ENCODE data around the gene DOCK11. TPM values are rescaled to one million over a fixed set of nuclear protein-coding genes. Genes with fewer than 3 reads are reported as not detected.

Gene DOCK11
- total and polyA plus RNA-seq, 2 donors (not counting 1 experiment from before 2014, with no cell fraction given): 31.0 to 83.5 TPM

DNA sequence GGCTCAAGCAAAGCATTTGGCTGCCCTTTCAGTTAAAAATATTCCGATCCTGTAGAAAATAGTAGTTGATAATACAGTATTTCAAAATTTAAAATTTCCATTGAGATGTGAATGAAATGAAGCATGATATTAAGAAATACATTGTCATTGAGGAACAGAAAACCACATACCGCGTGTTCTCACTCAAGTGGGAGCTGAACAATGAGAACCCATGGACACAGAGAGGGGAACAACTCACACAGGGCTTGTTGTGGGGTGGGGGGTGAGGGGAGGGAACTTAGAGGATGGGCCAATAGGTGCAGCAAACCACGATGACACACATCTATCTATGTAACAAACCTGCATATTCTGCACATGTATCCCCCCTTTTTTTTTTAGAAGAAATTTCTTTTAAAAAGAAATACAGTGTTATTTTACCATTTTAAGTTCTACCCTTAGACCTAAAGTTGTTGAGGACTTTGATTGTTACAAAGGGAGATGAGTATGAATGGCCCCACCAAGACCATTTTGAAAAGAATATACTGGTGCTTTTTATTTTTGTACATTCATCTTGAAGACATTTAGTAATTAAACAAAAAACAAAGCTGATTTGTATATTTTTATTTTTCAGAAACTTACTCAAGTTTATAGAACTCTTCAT is 179.8 kb downstream of the DOCK11 start:
- intact Hi-C loops (cut with micrococcal nuclease): no loop called here
- no peak for DNase-seq
- no peaks in the 10 kb centered on the region for H3K27me3 Mint-ChIP-seq
- Histone ChIP-seq H3K4me3 (ENCODE audit: control extremely low read depth in 1 of 5, extremely low read depth in 1 of 5, insufficient read depth in 1 of 5, low read depth in 2 of 5, low read length in 4 of 5) (no peak overlapping the region), H3K79me2 (ENCODE audit: control insufficient read depth, insufficient read depth, low read length) (no peaks in the 10 kb centered on the region), H3K9ac (ENCODE audit: low read length) (no peak overlapping the region), H3K4me1 (ENCODE audit: control insufficient read depth in 2 of 2, insufficient read depth in 2 of 2, low read length in 2 of 2) (no peaks in the 10 kb centered on the region), H4K20me1 (ENCODE audit: control insufficient read depth, insufficient read depth, low read length, poor library complexity, severe bottlenecking) (no peaks in the 10 kb centered on the region), H2AFZ (ENCODE audit: insufficient read depth, low read depth, low read length, poor library complexity, severe bottlenecking) (no peak overlapping the region), H3K9me3 (ENCODE audit: control extremely low read depth in 1 of 3, control insufficient read depth in 2 of 3, insufficient read depth in 1 of 3, low read length in 2 of 3) (no peaks in the 10 kb centered on the region), H3K4me2 (replicated peaks; ENCODE audit: low read depth, low read length, poor library complexity, severe bottlenecking) (no peak overlapping the region), H3K27me3 (replicated peaks in 1 of 4; ENCODE audit: control extremely low read depth in 1 of 4, control insufficient read depth in 3 of 4, insufficient read depth in 4 of 4, low read length in 3 of 4) (no peaks in the 10 kb centered on the region), H3K27ac (ENCODE audit: low read length in 2 of 2) (no peak overlapping the region), H3K36me3 (replicated peaks in 1 of 2; ENCODE audit: control extremely low read depth in 1 of 2, control insufficient read depth in 1 of 2, extremely low read depth in 1 of 2, insufficient read depth in 2 of 2, low read length in 1 of 2) (peaks cover 0 to 53% of the 10 kb centered on the region in 2 experiments)
- no CpG with 5 or more reads among the region's 4 CpGs for WGBS (ENCODE audit: insufficient coverage)
- no peaks in the 10 kb centered on the region for H3K9me3 Mint-ChIP-seq (ENCODE audit: insufficient read depth)
- H3K4me3 Mint-ChIP-seq: no peak overlapping the region
- no peak overlapping the region for H3K27ac Mint-ChIP-seq
- no peak for TF ChIP-seq EZH2 (IDR thresholded peaks at IDR 0.05; ENCODE audit: borderline replicate concordance, insufficient read depth, low read depth, low read length, poor library complexity, severe bottlenecking)
- TF ChIP-seq, protein P1, sequence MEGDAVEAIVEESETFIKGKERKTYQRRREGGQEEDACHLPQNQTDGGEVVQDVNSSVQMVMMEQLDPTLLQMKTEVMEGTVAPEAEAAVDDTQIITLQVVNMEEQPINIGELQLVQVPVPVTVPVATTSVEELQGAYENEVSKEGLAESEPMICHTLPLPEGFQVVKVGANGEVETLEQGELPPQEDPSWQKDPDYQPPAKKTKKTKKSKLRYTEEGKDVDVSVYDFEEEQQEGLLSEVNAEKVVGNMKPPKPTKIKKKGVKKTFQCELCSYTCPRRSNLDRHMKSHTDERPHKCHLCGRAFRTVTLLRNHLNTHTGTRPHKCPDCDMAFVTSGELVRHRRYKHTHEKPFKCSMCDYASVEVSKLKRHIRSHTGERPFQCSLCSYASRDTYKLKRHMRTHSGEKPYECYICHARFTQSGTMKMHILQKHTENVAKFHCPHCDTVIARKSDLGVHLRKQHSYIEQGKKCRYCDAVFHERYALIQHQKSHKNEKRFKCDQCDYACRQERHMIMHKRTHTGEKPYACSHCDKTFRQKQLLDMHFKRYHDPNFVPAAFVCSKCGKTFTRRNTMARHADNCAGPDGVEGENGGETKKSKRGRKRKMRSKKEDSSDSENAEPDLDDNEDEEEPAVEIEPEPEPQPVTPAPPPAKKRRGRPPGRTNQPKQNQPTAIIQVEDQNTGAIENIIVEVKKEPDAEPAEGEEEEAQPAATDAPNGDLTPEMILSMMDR (IDR thresholded peaks at IDR 0.05): no peak
- ATAC-seq (ENCODE audit: low read depth): no peak
- ChIA-PET CTCF (interaction anchor here (0.5 to 1.5 kb wide), 2 partner anchors 74 to 132 kb away, joined by 3 to 4 read pairs; no protein-coding TSS in a partner anchor), POLR2A (no interaction called here)
- no peaks in the 10 kb centered on the region for H3K4me1 Mint-ChIP-seq

DNA sequence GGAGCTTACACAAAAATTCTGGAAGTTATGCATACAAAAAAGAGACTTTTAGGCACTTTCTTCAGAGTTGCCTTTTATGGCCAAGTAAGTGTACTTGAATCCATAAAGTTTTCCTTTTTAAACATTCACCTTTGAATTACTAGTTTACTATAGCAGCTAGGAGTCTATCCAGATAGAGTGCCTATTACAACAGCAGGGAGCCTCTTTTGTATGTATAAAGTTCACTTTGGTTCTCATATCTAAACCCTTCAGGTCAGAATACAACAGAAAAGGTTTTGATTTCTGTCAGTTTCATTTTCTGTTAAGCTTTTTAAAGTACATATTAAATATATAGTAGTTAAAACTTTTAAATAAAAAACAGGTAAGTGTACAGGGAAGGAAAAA is 180.3 kb downstream of the DOCK11 start:
- Histone ChIP-seq H3K4me2 (replicated peaks; ENCODE audit: low read depth, low read length, poor library complexity, severe bottlenecking) (no peak overlapping the region), H3K4me3 (ENCODE audit: control extremely low read depth in 1 of 5, extremely low read depth in 1 of 5, insufficient read depth in 1 of 5, low read depth in 2 of 5, low read length in 4 of 5) (no peak overlapping the region), H3K9me3 (ENCODE audit: control extremely low read depth in 1 of 3, control insufficient read depth in 2 of 3, insufficient read depth in 1 of 3, low read length in 2 of 3) (no peaks in the 10 kb centered on the region), H3K79me2 (ENCODE audit: control insufficient read depth, insufficient read depth, low read length) (no peaks in the 10 kb centered on the region), H2AFZ (ENCODE audit: insufficient read depth, low read depth, low read length, poor library complexity, severe bottlenecking) (no peak overlapping the region), H3K4me1 (ENCODE audit: control insufficient read depth in 2 of 2, insufficient read depth in 2 of 2, low read length in 2 of 2) (no peaks in the 10 kb centered on the region), H3K27me3 (replicated peaks in 1 of 4; ENCODE audit: control extremely low read depth in 1 of 4, control insufficient read depth in 3 of 4, insufficient read depth in 4 of 4, low read length in 3 of 4) (no peaks in the 10 kb centered on the region), H3K27ac (ENCODE audit: low read length in 2 of 2) (no peak overlapping the region), H3K9ac (ENCODE audit: low read length) (no peak overlapping the region), H3K36me3 (replicated peaks in 1 of 2; ENCODE audit: control extremely low read depth in 1 of 2, control insufficient read depth in 1 of 2, extremely low read depth in 1 of 2, insufficient read depth in 2 of 2, low read length in 1 of 2) (peaks cover 0 to 50% of the 10 kb centered on the region in 2 experiments), H4K20me1 (ENCODE audit: control insufficient read depth, insufficient read depth, low read length, poor library complexity, severe bottlenecking) (no peaks in the 10 kb centered on the region)
- no peaks in the 10 kb centered on the region for H3K9me3 Mint-ChIP-seq (ENCODE audit: insufficient read depth)
- no peak for DNase-seq
- intact Hi-C loops (cut with micrococcal nuclease): no loop called here
- CTCF ChIA-PET: interaction anchor here (0.5 to 1.5 kb wide), 2 partner anchors 74 to 131 kb away, joined by 3 to 4 read pairs; no protein-coding TSS in a partner anchor
- no peak for ATAC-seq (ENCODE audit: low read depth)
- no peak for TF ChIP-seq EZH2 (IDR thresholded peaks at IDR 0.05; ENCODE audit: borderline replicate concordance, insufficient read depth, low read depth, low read length, poor library complexity, severe bottlenecking)
- TF ChIP-seq, protein P1 (IDR thresholded peaks at IDR 0.05): no peak
- POLR2A ChIA-PET: no interaction called here
- H3K27me3 Mint-ChIP-seq: no peaks in the 10 kb centered on the region
- no peak overlapping the region for H3K4me3 Mint-ChIP-seq
- no peak overlapping the region for H3K27ac Mint-ChIP-seq
- H3K4me1 Mint-ChIP-seq: no peaks in the 10 kb centered on the region
